ENCODE data around the gene PROSER3. TPM values are rescaled to one million over a fixed set of nuclear protein-coding genes. Genes with fewer than 3 reads are reported as not detected.
"Not testable (repeated sequence)": the region's sequence is repeated elsewhere in the genome, so short reads cannot be mapped to it uniquely, and the experiment has no call there.

PROSER3 gene
- total and polyA plus RNA-seq, 2 experiments from 2014 or later: 21.8 to 28.0 TPM

- H2AFZ ChIP-seq; H3K9me3 Mint-ChIP-seq; DNase-seq (ENCODE audit: low spot score); H3K4me3 Mint-ChIP-seq; H3F3A ChIP-seq (replicated peaks; ENCODE audit: low read depth); H3K36me3 ChIP-seq (ENCODE audit: insufficient read depth); H3K27ac Mint-ChIP-seq; H3K9me2 ChIP-seq (ENCODE audit: insufficient read depth); H4K20me1 ChIP-seq (replicated peaks; ENCODE audit: insufficient read depth); ATAC-seq; H3K27ac ChIP-seq (ENCODE audit: low read depth); H3K36me3 Mint-ChIP-seq (ENCODE audit: low read depth); H3K4me2 ChIP-seq; H3K79me2 ChIP-seq (replicated peaks; ENCODE audit: insufficient read depth); H3K4me3 ChIP-seq: not testable (repeated sequence)
- Mint-ChIP-seq H3K4me1 (peaks cover 35% of the 10 kb centered on the region), H3K27me3 (ENCODE audit: insufficient read depth, low read depth, poor library complexity) (peaks cover 18% of the 10 kb centered on the region)
- Histone ChIP-seq H3K4me1 (ENCODE audit: insufficient read depth) (peaks cover 24% of the 10 kb centered on the region), H3K27me3 (ENCODE audit: insufficient read depth) (peaks cover 14% of the 10 kb centered on the region)
Measured at GRCh38 chr19:35772362-35772761, 14.4 kb downstream of the PROSER3 start.

DNA sequence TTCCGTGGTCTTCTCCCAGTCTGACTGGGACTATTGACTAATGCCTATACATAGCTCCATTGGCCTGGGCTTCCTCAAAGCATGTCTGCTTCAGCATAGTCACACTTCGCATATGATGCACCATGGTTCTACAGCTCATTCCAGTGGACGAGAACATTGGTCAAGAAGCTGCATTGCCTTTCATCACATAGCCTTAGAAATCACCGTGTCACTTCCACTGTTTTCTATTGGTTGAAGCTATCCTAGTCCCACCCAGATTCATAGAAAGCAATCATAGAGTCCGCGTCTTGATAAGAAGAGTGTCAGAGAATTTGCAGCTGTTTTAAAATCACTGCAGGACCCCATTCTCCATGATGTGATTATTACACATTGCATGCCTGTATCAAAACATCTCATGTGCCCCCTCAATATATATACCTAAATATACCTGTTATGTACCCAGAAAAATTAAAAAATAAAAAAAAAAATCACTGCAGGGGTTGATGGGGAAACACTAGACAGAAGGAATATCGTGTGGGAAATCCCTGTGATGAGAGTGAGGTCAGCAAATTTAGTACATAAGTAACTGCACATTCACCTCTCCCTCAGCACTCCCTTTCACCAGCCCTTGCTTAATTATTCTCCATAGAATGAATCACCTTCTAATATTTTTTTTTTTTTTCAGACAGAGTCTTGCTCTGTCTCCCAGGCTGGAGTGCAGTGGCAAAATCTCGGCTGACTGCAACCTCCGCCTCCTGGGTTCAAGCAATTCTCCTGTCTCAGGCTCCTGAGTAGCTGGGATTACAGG is 15.2 kb downstream of the PROSER3 start:
- H4K20me1 ChIP-seq (replicated peaks; ENCODE audit: insufficient read depth): no peaks in the 10 kb centered on the region; the same call in 1 of the 2 replicates

More for the DNA sequence above, 15.2 kb downstream of the PROSER3 start:
- Mint-ChIP-seq H3K27me3 (ENCODE audit: insufficient read depth, low read depth, poor library complexity) (peaks cover 22% of the 10 kb centered on the region), H3K27ac (no peak overlapping the region), H3K36me3 (ENCODE audit: low read depth) (peaks cover 6% of the 10 kb centered on the region), H3K4me3 (no peak overlapping the region), H3K9me3 (no peaks in the 10 kb centered on the region; the same call in 2 of the 3 replicates), H3K4me1 (peaks cover 38% of the 10 kb centered on the region)
- ATAC-seq (no peak), DNase-seq (ENCODE audit: low spot score) (no peak)
- Histone ChIP-seq H3K36me3 (ENCODE audit: insufficient read depth) (no peaks in the 10 kb centered on the region), H3K4me3 (no peak overlapping the region), H2AFZ (no peak overlapping the region), H3K4me1 (ENCODE audit: insufficient read depth) (peaks cover 27% of the 10 kb centered on the region), H3K27ac (ENCODE audit: low read depth) (no peak overlapping the region), H3K4me2 (no peak overlapping the region), H3F3A (replicated peaks; ENCODE audit: low read depth) (peaks cover 7% of the 10 kb centered on the region; the same call in 1 of the 2 replicates), H3K9me2 (ENCODE audit: insufficient read depth) (no peaks in the 10 kb centered on the region), H3K27me3 (ENCODE audit: insufficient read depth) (peaks cover 16% of the 10 kb centered on the region), H3K79me2 (replicated peaks; ENCODE audit: insufficient read depth) (no peaks in the 10 kb centered on the region)
- TF ChIP-seq REST (IDR thresholded peaks at IDR 0.05; ENCODE audit: unreplicated experiment): no peak
- TF ChIP-seq EZH2 (IDR thresholded peaks at IDR 0.05; ENCODE audit: low read depth, unreplicated experiment): no peak

Data from GM23338 (cell line).